Adrenal gland (tissue), 12 donors: ENCODE measurements around the gene GFOD2. TPM values are rescaled to one million over a fixed set of nuclear protein-coding genes. Genes with fewer than 3 reads are reported as not detected.

ENCODE experiments used
- DNase-seq, 7 donors: peaks; one replicate each; pipeline ENCODE4 v3.0.0-alpha.2; 2019 to 2020
- H3K27ac ChIP-seq, 5 donors: fragments of 200-600 bp; sonication (generic) in 4 of 5; 1 replicate in 3 of 5; 2 replicates in 2 of 5; pipeline versions ENCODE4 v1.5.1 to v1.8.0; 2016 to 2020; ENCODE audit warnings: mild to moderate bottlenecking in 1 of 5
- H3K27me3 ChIP-seq: fragments of 200-600 bp; 2 replicates; pipeline ENCODE4 v1.8.0; 2021
- H3K36me3 ChIP-seq, 2 donors: fragments of 200-600 bp; replicated peaks in 1 of 2; 1 replicate in 1 of 2; 2 replicates in 1 of 2; pipeline versions ENCODE4 v1.5.1 to v1.8.0; 2018 to 2022
- H3K4me1 ChIP-seq, 2 donors: fragments of 200-600 bp; replicated peaks in 1 of 2; 1 replicate in 1 of 2; 2 replicates in 1 of 2; pipeline versions ENCODE4 v1.5.1 to v1.8.0; 2018 to 2021
- H3K4me3 ChIP-seq, 4 donors: fragments of 200-600 bp; sonication (generic) in 3 of 4; one replicate each; pipeline ENCODE4 v1.5.1; 2016 to 2018
- H3K9me3 ChIP-seq, 3 donors: fragments of 200-600 bp; sonication (generic) in 1 of 3; replicated peaks in 1 of 3; 1 replicate in 2 of 3; 2 replicates in 1 of 3; pipeline versions ENCODE4 v1.5.1 to v1.8.0; 2016 to 2021
- CTCF ChIP-seq, 6 experiments: fragments of 450-650 bp in 4 of 6; fragments of 200-600 bp in 2 of 6; sonication (generic) in 1 of 6; IDR thresholded peaks; 1 replicate in 5 of 6; 2 replicates in 1 of 6; pipeline versions ENCODE4 v1.5.1 to v1.8.0; 2016 to 2021; ENCODE audit warnings: antibody characterized with exemption in 6 of 6, mild to moderate bottlenecking in 2 of 6, moderate library complexity in 1 of 6
- POLR2A ChIP-seq, 2 donors: fragments of 450-650 bp; IDR thresholded peaks; one replicate each; pipeline ENCODE4 v1.6.1; 2017; ENCODE audit warnings: antibody characterized with exemption in 2 of 2, mild to moderate bottlenecking in 2 of 2, moderate library complexity in 1 of 2
- WGBS, 4 donors: extraction: QIAGEN DNeasy Blood & Tissue Kit in 2 of 4; methylation state at CpG; one replicate each; pipeline versions ENCODE4 v1.1.5 to v1.1.7; 2013 to 2017; 5-methylcytosine and 5-hydroxymethylcytosine counted together
- intact Hi-C, 2 donors: fragments of 100-400 bp; cut with DNase I; formaldehyde crosslinking; loops; one replicate each; pipeline versions ENCODE4 v1.14.1 to v1.15.0; 2022 to 2023
- polyA plus RNA-seq, 3 donors: library from polyadenylated mRNA; stranded (reverse); fragments of 200-250 nt in 2 of 3; fragments of 350-450 nt in 1 of 3; fragmentation: Illumina TruSeq in 1 of 3; extraction: RNeasy Lipid Tissue Mini Kit (QIAGEN cat#74804) in 1 of 3; gene quantifications; one replicate each; pipeline ENCODE4 v1.2.3, GENCODE V29; 2013 to 2014
- total RNA-seq, 9 donors: library from RNA; depleted of rRNA in 4 of 9; stranded (reverse); fragments of >200 nt in 4 of 9; fragments of 120-200 nt in 1 of 9; fragmentation: NEBNext Ultra II Directional in 1 of 9; extraction: Animal tissue kit (Norgen Biotek cat#: 25700) in 1 of 9; gene quantifications; one replicate each; pipeline versions ENCODE4 v1.1.0 to v1.2.4, GENCODE V29; 2013 to 2023
- donor health status: healthy with polysubstance abuse.
- donor health status: Bipolar disorder and iron deficiency.
- donor health status: DM: yes; HTN: yes; CAD: no.
- donor health status: DM: no; HTN: no; CAD: no.
- donor health status: DM: no; HTN: no; CAD: no.
- donor health status: DM: yes; HTN: yes; CAD: no.

The GFOD2 gene
- total and polyA plus RNA-seq, 12 donors, result 14.2 to 43.5 (median 16.7) TPM

DNA sequence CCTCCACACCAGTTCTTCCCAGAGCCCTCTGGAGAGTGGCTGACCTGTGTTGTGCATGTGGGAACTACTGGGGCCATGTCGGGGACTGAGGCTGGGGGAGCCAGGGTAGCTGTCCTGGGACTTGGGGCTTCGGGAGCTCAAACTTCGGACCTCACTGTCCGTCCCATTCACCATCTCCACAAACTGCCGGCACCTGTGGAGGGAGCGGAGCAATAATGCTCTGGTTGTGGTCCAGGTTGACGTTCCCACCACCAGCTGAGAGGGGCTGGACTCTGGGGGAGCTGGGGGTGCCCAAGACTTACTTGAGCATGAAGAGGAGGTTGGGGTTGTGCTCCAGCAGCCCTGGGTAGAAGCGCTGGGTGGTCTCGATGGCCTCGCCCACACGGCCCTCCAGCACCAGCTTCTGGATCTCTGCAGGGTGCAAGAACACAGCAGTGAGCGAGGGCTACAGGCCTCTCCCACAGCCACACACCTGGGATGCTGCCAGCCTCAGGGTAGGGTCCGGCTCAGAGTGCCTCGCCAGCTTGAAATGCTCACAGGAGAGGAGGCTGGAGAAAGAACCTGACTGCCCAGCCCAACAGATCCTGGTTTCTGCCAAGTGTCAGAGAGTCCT lies 10.6 kb upstream of the GFOD2 start:
- H3K27me3 ChIP-seq, result no peaks in the 10 kb centered on the region
- no peak for DNase-seq
- H3K4me1 ChIP-seq, result peaks cover 12 to 15% of the 10 kb centered on the region in 2 donors
- no peak for TF ChIP-seq POLR2A (IDR thresholded peaks at IDR 0.05)
- no peak overlapping the region for H3K27ac ChIP-seq
- H3K36me3 ChIP-seq, result peaks cover 0 to 64% of the 10 kb centered on the region in 2 donors
- H3K4me3 ChIP-seq, result no peak overlapping the region
- 89 to 98% (median 96%) methylated on average over 6 to 14 of the region's 14 CpGs for WGBS, 4 donors
- no peaks in the 10 kb centered on the region for H3K9me3 ChIP-seq
- intact Hi-C loops, result loop anchor here in 1 of 2 donors (10.0 kb wide), 1 partner anchor 75 kb away; the partner anchor contains the start of genes RANBP10 and TSNAXIP1

- no peaks in the 10 kb centered on the region for H3K27me3 ChIP-seq
- DNase-seq, result peak in 1 of 7 donors; percentile 14
- intact Hi-C loops, result loop anchor here in 1 of 2 donors (10.0 kb wide), 1 partner anchor 77 kb away; the partner anchor contains the start of genes RANBP10 and TSNAXIP1
- peak overlapping the region in 1 of 5 donors; percentile 71 for H3K27ac ChIP-seq
- 88 to 92% (median 92%) methylated on average over 15 to 22 of the region's 22 CpGs for WGBS, 4 donors
- peaks cover 12 to 15% of the 10 kb centered on the region in 2 donors for H3K4me1 ChIP-seq
- TF ChIP-seq CTCF (IDR thresholded peaks at IDR 0.05), result no peak
- TF ChIP-seq POLR2A (IDR thresholded peaks at IDR 0.05), result no peak
- H3K9me3 ChIP-seq, result no peaks in the 10 kb centered on the region
- peaks cover 0 to 72% of the 10 kb centered on the region in 2 donors for H3K36me3 ChIP-seq
- no peak overlapping the region for H3K4me3 ChIP-seq
Observed at GRCh38 chr16:67727521-67728485, 8.7 kb upstream of the GFOD2 start.

- WGBS, 4 donors, result 50 to 74% (median 70%) methylated on average over 7 to 8 of the region's 8 CpGs
- intact Hi-C loops, result loop anchor here in 1 of 2 donors (10.0 kb wide), 1 partner anchor 78 kb away; the partner anchor contains the start of genes RANBP10 and TSNAXIP1
- peak; percentile 65 to 91 (median 82) for DNase-seq
- no peaks in the 10 kb centered on the region for H3K27me3 ChIP-seq
- H3K9me3 ChIP-seq, result no peaks in the 10 kb centered on the region
- no peak overlapping the region for H3K4me3 ChIP-seq
- no peak for TF ChIP-seq POLR2A (IDR thresholded peaks at IDR 0.05)
- TF ChIP-seq CTCF (IDR thresholded peaks at IDR 0.05), result peak in 1 of 6 experiments; percentile 16
- peaks cover 0 to 66% of the 10 kb centered on the region in 2 donors for H3K36me3 ChIP-seq
- H3K4me1 ChIP-seq, result peaks cover 12 to 15% of the 10 kb centered on the region in 2 donors
- peak overlapping the region; percentile 44 to 81 (median 60) for H3K27ac ChIP-seq
Observed at GRCh38 chr16:67726106-67727034, 7.3 kb upstream of the GFOD2 start.

DNA sequence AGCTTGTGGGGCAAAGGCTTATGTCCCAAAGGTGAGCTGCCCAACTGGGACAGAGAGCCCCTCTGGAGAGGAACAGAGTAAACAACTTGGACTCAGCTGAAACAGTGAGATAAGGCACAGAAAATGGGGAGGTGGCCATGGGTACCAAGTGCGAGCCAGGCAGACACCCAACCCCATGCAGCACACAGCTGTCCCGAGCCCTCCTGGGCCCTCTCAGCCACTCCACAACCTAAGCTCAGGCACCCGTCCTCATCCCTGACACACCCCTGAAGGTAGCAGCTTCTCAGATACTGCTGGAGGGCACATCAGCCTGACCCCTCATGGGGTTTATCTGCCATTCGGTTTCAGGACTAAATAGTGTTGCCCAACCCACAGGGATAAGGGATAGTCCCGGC lies 4.8 kb upstream of the GFOD2 start:
- TF ChIP-seq POLR2A (IDR thresholded peaks at IDR 0.05) (no peak), CTCF (IDR thresholded peaks at IDR 0.05) (no peak)
- no peaks in the 10 kb centered on the region for H3K9me3 ChIP-seq
- peaks cover 0 to 41% of the 10 kb centered on the region in 2 donors for H3K36me3 ChIP-seq
- intact Hi-C loops, result loop anchor here in 1 of 2 donors (10.0 kb wide), 1 partner anchor 81 kb away; the partner anchor contains the start of genes RANBP10 and TSNAXIP1
- no peak overlapping the region for H3K27ac ChIP-seq
- no peak overlapping the region for H3K4me3 ChIP-seq
- peak in 1 of 7 donors; percentile 5 for DNase-seq
- H3K27me3 ChIP-seq, result no peaks in the 10 kb centered on the region
- 85 to 92% (median 88%) methylated on average over 5 of the region's 5 CpGs for WGBS, 4 donors
- H3K4me1 ChIP-seq, result peaks cover 22 to 23% of the 10 kb centered on the region in 2 donors
